ENCODE measurements around the gene P3R3URF. TPM values are rescaled to one million over a fixed set of nuclear protein-coding genes. Genes with fewer than 3 reads are reported as not detected.

P3R3URF gene
- total RNA-seq, 4 donors from 2014 or later = not detected

DNA sequence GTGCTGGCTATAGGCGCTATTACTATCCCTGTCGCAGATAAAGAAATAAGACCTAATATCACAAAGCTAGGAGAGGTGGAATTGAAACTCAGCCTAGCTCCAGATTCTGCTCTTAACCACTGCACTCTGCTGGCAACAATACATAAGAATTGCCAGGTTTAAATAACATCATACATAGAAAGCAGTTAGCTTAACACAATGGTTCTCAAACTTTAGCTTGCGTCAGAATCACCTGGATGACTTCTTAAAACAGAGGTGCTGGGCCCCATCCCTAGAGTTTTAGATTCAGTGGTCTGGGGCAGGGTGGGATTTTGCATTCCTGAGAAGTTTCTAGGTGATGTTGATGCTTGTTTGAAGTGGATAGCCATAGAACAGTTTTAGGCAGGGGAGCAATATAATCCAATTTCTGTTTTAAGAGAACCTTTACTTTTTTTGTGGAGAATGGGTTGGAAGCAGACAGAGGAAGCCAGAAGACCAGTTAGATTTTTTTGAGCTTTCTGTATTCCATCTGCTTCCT, 23.0 kb upstream of the P3R3URF start:
- Histone ChIP-seq H3K9me3 (no peaks in the 10 kb centered on the region), H3K27me3 (no peaks in the 10 kb centered on the region)

GRCh38 chr1:46197964-46198811, 21.9 kb upstream of the P3R3URF start, which contains the start of gene POMGNT1:
Gene POMGNT1, minus strand, starts transcription at chr1:46198434. Its CDS starts 613 bp downstream, at chr1:46197821.
- no peaks in the 10 kb centered on the region for H3K9me3 ChIP-seq
- no peaks in the 10 kb centered on the region for H3K27me3 ChIP-seq
- H3K27ac ChIP-seq = peak within 1 kb of the TSS; percentile 69 to 93 (median 77)
- TF ChIP-seq, protein P1, sequence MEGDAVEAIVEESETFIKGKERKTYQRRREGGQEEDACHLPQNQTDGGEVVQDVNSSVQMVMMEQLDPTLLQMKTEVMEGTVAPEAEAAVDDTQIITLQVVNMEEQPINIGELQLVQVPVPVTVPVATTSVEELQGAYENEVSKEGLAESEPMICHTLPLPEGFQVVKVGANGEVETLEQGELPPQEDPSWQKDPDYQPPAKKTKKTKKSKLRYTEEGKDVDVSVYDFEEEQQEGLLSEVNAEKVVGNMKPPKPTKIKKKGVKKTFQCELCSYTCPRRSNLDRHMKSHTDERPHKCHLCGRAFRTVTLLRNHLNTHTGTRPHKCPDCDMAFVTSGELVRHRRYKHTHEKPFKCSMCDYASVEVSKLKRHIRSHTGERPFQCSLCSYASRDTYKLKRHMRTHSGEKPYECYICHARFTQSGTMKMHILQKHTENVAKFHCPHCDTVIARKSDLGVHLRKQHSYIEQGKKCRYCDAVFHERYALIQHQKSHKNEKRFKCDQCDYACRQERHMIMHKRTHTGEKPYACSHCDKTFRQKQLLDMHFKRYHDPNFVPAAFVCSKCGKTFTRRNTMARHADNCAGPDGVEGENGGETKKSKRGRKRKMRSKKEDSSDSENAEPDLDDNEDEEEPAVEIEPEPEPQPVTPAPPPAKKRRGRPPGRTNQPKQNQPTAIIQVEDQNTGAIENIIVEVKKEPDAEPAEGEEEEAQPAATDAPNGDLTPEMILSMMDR (IDR thresholded peaks at IDR 0.05) = peak in 2 of 6 experiments; percentile 18 to 45
- TF ChIP-seq POLR2A (IDR thresholded peaks at IDR 0.05) = peak; percentile 61 to 66
- peak; percentile 58 to 89 (median 83) for DNase-seq
- H3K4me3 ChIP-seq = peak within 1 kb of the TSS; percentile 67 to 92 (median 70)
- H3K4me1 ChIP-seq = peaks cover 6 to 17% (median 12%) of the 10 kb centered on the region in 4 donors
- peaks cover 0 to 25% (median 0%) of the 10 kb centered on the region in 3 donors for H3K36me3 ChIP-seq

More for the DNA sequence above, 23.0 kb upstream of the P3R3URF start:
- Histone ChIP-seq H3K36me3 (peaks cover 0 to 15% (median 0%) of the 10 kb centered on the region in 3 donors), H3K27ac (peak overlapping the region in 1 of 4 donors; percentile 84), H3K4me1 (peaks cover 6 to 19% (median 13%) of the 10 kb centered on the region in 4 donors), H3K4me3 (peak overlapping the region in 3 of 4 donors; percentile 69 to 92 (median 71))
- no peak for TF ChIP-seq POLR2A (IDR thresholded peaks at IDR 0.05)
- TF ChIP-seq, protein P1 (IDR thresholded peaks at IDR 0.05) = no peak
- DNase-seq = peak in 1 of 3 donors; percentile 14

GRCh38 chr1:46197560-46197963, 21.3 kb upstream of the P3R3URF start:
- Histone ChIP-seq H3K4me3 (peak overlapping the region; percentile 67 to 92 (median 70)), H3K27ac (peak overlapping the region; percentile 41 to 93 (median 77)), H3K9me3 (no peaks in the 10 kb centered on the region), H3K36me3 (peaks cover 0 to 31% (median 0%) of the 10 kb centered on the region in 3 donors), H3K4me1 (peaks cover 6 to 17% (median 10%) of the 10 kb centered on the region in 4 donors), H3K27me3 (no peaks in the 10 kb centered on the region)
- DNase-seq = no peak
- no peak for TF ChIP-seq POLR2A (IDR thresholded peaks at IDR 0.05)
- TF ChIP-seq, protein P1 (IDR thresholded peaks at IDR 0.05) = no peak

- Histone ChIP-seq H3K27ac (no peak overlapping the region), H3K27me3 (no peaks in the 10 kb centered on the region)
These were observed 20.3 kb upstream of the P3R3URF start for GRCh38 chr1:46196609-46197008.

GRCh38 chr1:46194641-46195193, 18.4 kb upstream of the P3R3URF start:
- TF ChIP-seq, protein P1 (IDR thresholded peaks at IDR 0.05) = no peak
- Histone ChIP-seq H3K36me3 (peaks cover 0 to 56% (median 0%) of the 10 kb centered on the region in 3 donors), H3K27me3 (no peaks in the 10 kb centered on the region), H3K27ac (no peak overlapping the region), H3K4me1 (peaks cover 6 to 17% (median 10%) of the 10 kb centered on the region in 4 donors), H3K4me3 (no peak overlapping the region), H3K9me3 (no peaks in the 10 kb centered on the region)
- no peak for DNase-seq

More at GRCh38 chr1:46196609-46197008, 20.3 kb upstream of the P3R3URF start:
- Histone ChIP-seq H3K9me3 (no peaks in the 10 kb centered on the region), H3K36me3 (peaks cover 0 to 41% (median 0%) of the 10 kb centered on the region in 3 donors), H3K4me3 (no peak overlapping the region), H3K4me1 (peaks cover 6 to 17% (median 10%) of the 10 kb centered on the region in 4 donors)
- no peak for TF ChIP-seq POLR2A (IDR thresholded peaks at IDR 0.05)
- TF ChIP-seq, protein P1 (IDR thresholded peaks at IDR 0.05) = no peak
- DNase-seq = no peak

Data from Peyer's patch (tissue), 4 donors.